HepG2 (cell line): Measurements from ENCODE around the gene PRDM10. TPM values are rescaled to one million over a fixed set of nuclear protein-coding genes. Genes with fewer than 3 reads are reported as not detected.

Experiments
- ATAC-seq: fragments of 200-7000 bp; cut with Tn5 transposase; 3 replicates; pipeline ENCODE4 v1.9.1; 2020; ENCODE audit warnings: mild to moderate bottlenecking, moderate library complexity
- BruUV-seq: library from RNA; stranded (reverse); fragments of 400-500 nt; replicated peaks from 2 replicates; lab custom pipeline; 2021; lab: Mats Ljungman, UMichigan
- CTCF ChIA-PET: fragments of 300-600 bp; formaldehyde crosslinking; extraction: SDS; loops from one replicate; lab custom pipeline; 2021; ENCODE audit warnings: low total read pairs, inconsistent platforms, low intra/inter-chr PET ratio; lab: Yijun Ruan, JAX
- POLR2A ChIA-PET: fragments of 350-600 bp; sonication (Branson Sonifier 250); formaldehyde crosslinking; loops from one replicate; lab custom pipeline; 2020; ENCODE audit warnings: antibody characterized with exemption, inconsistent platforms; lab: Yijun Ruan, JAX
- DNase-seq: peaks from one replicate; pipeline ENCODE4 v3.0.0-alpha.2; 2015; ENCODE audit warnings: low spot score
- FAIRE-seq: peaks from 3 replicates; lab custom pipeline; 2011; peaks lifted over from hg19 to GRCh38; lab: Jason Lieb, UNC
- H2AFZ ChIP-seq: one replicate; pipeline ENCODE4 v1.6.1; 2011; ENCODE audit warnings: low read length, inconsistent platforms
- H3K27ac ChIP-seq: fragments of 300-600 bp; 3 replicates; pipeline ENCODE4 v1.8.0; 2011; ENCODE audit warnings: mixed run types, mild to moderate bottlenecking, mixed read lengths, low read length, inconsistent platforms; ENCODE audit not compliant: insufficient read depth; ENCODE audit errors: extremely low read length
- H3K27me3 ChIP-seq, 2 experiments: fragments of 200-600 bp in 1 of 2; 2 replicates in 1 of 2; 3 replicates in 1 of 2; pipeline versions ENCODE4 v1.6.0 to v1.8.0; 2011; ENCODE audit warnings: low read length in 2 of 2, mild to moderate bottlenecking in 2 of 2, moderate library complexity in 2 of 2, inconsistent platforms in 1 of 2; ENCODE audit not compliant: insufficient read depth in 2 of 2, control insufficient read depth in 1 of 2
- H3K36me3 ChIP-seq, 2 experiments: fragments of 200-600 bp in 1 of 2; replicated peaks in 1 of 2; 2 replicates in 1 of 2; 3 replicates in 1 of 2; pipeline versions ENCODE4 v1.5.1 to v1.8.0; 2011; ENCODE audit warnings: low read length in 2 of 2, inconsistent platforms in 1 of 2; ENCODE audit not compliant: insufficient read depth in 2 of 2, control insufficient read depth in 1 of 2
- H3K4me1 ChIP-seq: 2 replicates; pipeline ENCODE4 v1.5.1; 2012; ENCODE audit warnings: low read length, inconsistent platforms; ENCODE audit not compliant: insufficient read depth
- H3K4me2 ChIP-seq: 2 replicates; pipeline ENCODE4 v1.6.0; 2011; ENCODE audit warnings: low read depth, low read length, inconsistent platforms
- H3K4me3 ChIP-seq, 3 experiments: fragments of 200-600 bp in 1 of 3; sonication (generic), shearing (Covaris generic) in 1 of 3; replicated peaks in 1 of 3; 2 replicates each; pipeline ENCODE4 v1.5.1; 2011 to 2016; ENCODE audit warnings: low read length in 3 of 3, inconsistent platforms in 2 of 3, low read depth in 2 of 3, mild to moderate bottlenecking in 2 of 3, control low read depth in 1 of 3, mixed read lengths in 1 of 3; ENCODE audit not compliant: insufficient read depth in 1 of 3
- H3K79me2 ChIP-seq: one replicate; pipeline ENCODE4 v1.6.1; 2011; ENCODE audit warnings: low read length, inconsistent platforms; ENCODE audit not compliant: insufficient read depth
- H3K9ac ChIP-seq: 2 replicates; pipeline ENCODE4 v1.6.0; 2011; ENCODE audit warnings: mild to moderate bottlenecking, low read depth, low read length, inconsistent platforms; ENCODE audit not compliant: insufficient read depth
- H3K9me3 ChIP-seq: 2 replicates; pipeline ENCODE4 v1.5.1; 2012; ENCODE audit warnings: mild to moderate bottlenecking, low read length
- H4K20me1 ChIP-seq: 2 replicates; pipeline ENCODE4 v1.6.0; 2011; ENCODE audit warnings: inconsistent platforms, mild to moderate bottlenecking, low read length, moderate library complexity; ENCODE audit not compliant: insufficient read depth
- AKAP8 ChIP-seq: sonication (generic); formaldehyde crosslinking; IDR thresholded peaks from 2 replicates; pipeline ENCODE4 v1.5.1; 2020; ENCODE audit warnings: mild to moderate bottlenecking, missing genetic modification reagents
- DMAP1 ChIP-seq: IDR thresholded peaks from 2 replicates; pipeline ENCODE4 v1.6.1; 2016
- DNMT1 ChIP-seq: sonication (generic); formaldehyde crosslinking; IDR thresholded peaks from 2 replicates; pipeline ENCODE4 v1.5.1; 2020; ENCODE audit warnings: mild to moderate bottlenecking, missing genetic modification reagents
- GMEB2 ChIP-seq: IDR thresholded peaks from 2 replicates; pipeline ENCODE4 v1.6.1; 2016; ENCODE audit warnings: missing biosample characterization, missing genetic modification reagents, low read depth
- HOXA9 ChIP-seq: sonication (generic); formaldehyde crosslinking; IDR thresholded peaks from 2 replicates; pipeline ENCODE4 v1.8.1; 2022; ENCODE audit warnings: missing genetic modification reagents, mild to moderate bottlenecking, moderate library complexity, borderline replicate concordance
- KLF16 ChIP-seq, 2 experiments: sonication (generic) in 1 of 2; formaldehyde crosslinking in 1 of 2; IDR thresholded peaks; 2 replicates each; pipeline versions ENCODE4 v1.6.1 to v1.8.0; 2016 to 2023; ENCODE audit warnings: missing genetic modification reagents in 2 of 2, missing compliant biosample characterization in 1 of 2
- MZF1 ChIP-seq: sonication (generic); formaldehyde crosslinking; IDR thresholded peaks from 2 replicates; pipeline ENCODE4 v1.8.1; 2023; ENCODE audit warnings: mild to moderate bottlenecking, missing genetic modification reagents, borderline replicate concordance
- NPAS2 ChIP-seq: sonication (generic); formaldehyde crosslinking; IDR thresholded peaks from 2 replicates; pipeline ENCODE4 v1.8.0; 2022; ENCODE audit warnings: mild to moderate bottlenecking, missing genetic modification reagents, borderline replicate concordance
- PAXIP1 ChIP-seq: sonication (generic); formaldehyde crosslinking; conservative IDR thresholded peaks from 2 replicates; pipeline ENCODE4 v1.4.0; 2020; ENCODE audit warnings: mild to moderate bottlenecking, missing genetic modification reagents, moderate library complexity
- PHF20 ChIP-seq: sonication (generic); formaldehyde crosslinking; IDR thresholded peaks from 2 replicates; pipeline ENCODE4 v1.5.0; 2020; ENCODE audit warnings: mild to moderate bottlenecking, missing genetic modification reagents
- PHF8 ChIP-seq: sonication (generic); formaldehyde crosslinking; IDR thresholded peaks from 2 replicates; pipeline ENCODE4 v1.5.0; 2020; ENCODE audit warnings: missing genetic modification reagents
- RBAK ChIP-seq: sonication (generic); formaldehyde crosslinking; IDR thresholded peaks from 2 replicates; pipeline ENCODE4 v1.5.1; 2020; ENCODE audit warnings: mild to moderate bottlenecking, missing genetic modification reagents
- RCOR2 ChIP-seq: IDR thresholded peaks from 2 replicates; pipeline ENCODE4 v1.6.1; 2016; ENCODE audit warnings: missing biosample characterization, missing genetic modification reagents
- SIN3A ChIP-seq: IDR thresholded peaks from 2 replicates; pipeline ENCODE4 v1.6.1; 2011; ENCODE audit warnings: low read depth, mild to moderate bottlenecking, control low read depth, low read length, borderline replicate concordance
- ZBTB38 ChIP-seq: sonication (generic); formaldehyde crosslinking; IDR thresholded peaks from 2 replicates; pipeline ENCODE4 v1.5.1; 2020; ENCODE audit warnings: mild to moderate bottlenecking, missing genetic modification reagents
- ZBTB49 ChIP-seq: sonication (generic); formaldehyde crosslinking; IDR thresholded peaks from 2 replicates; pipeline ENCODE4 v1.4.0; 2020; ENCODE audit warnings: missing genetic modification reagents, borderline replicate concordance
- ZNF317 ChIP-seq: sonication (generic); formaldehyde crosslinking; IDR thresholded peaks from 2 replicates; pipeline ENCODE4 v1.5.0; 2020; ENCODE audit warnings: mild to moderate bottlenecking, missing genetic modification reagents
- ZNF792 ChIP-seq: IDR thresholded peaks from 2 replicates; pipeline ENCODE4 v1.6.1; 2016
- ZNF850 ChIP-seq: sonication (generic); formaldehyde crosslinking; conservative IDR thresholded peaks from 2 replicates; pipeline ENCODE4 v1.9.0; 2021; ENCODE audit warnings: mild to moderate bottlenecking, missing genetic modification reagents
- WGBS: methylation state at CpG from one replicate; pipeline ENCODE4 v1.1.6; 2017; ENCODE audit warnings: low lambda C conversion rate; 5-methylcytosine and 5-hydroxymethylcytosine counted together
- in situ Hi-C: cut with HindIII; loops from 2 replicates; pipeline ENCODE4 v1.10.0; 2017; ENCODE audit warnings: low pct_unique_long_range_greater_than_20kb; ENCODE audit not compliant: extremely low pct_ligation_motif_present
- intact Hi-C: fragments of 100-400 bp; cut with micrococcal nuclease; formaldehyde crosslinking; loops from one replicate; pipeline ENCODE4 v1.10.0; 2022; ENCODE audit not compliant: unreplicated experiment
- polyA plus RNA-seq, 8 experiments: library from polyadenylated mRNA; depleted of rRNA in 3 of 8; stranded (reverse) in 7 of 8; unstranded in 1 of 8; fragments of >200 nt; fragmentation: Illumina TruSeq in 4 of 8; extraction: Trizol in 4 of 8; gene quantifications; 2 replicates each; pipeline versions ENCODE4 v1.2.1 to v1.2.3, GENCODE V29; 2011 to 2016; ENCODE audit warnings: low read depth in 4 of 8, missing spikeins in 1 of 8, mixed read lengths in 1 of 8; ENCODE audit not compliant: insufficient read depth in 1 of 8
- total RNA-seq, 5 experiments: library from RNA; depleted of rRNA; stranded (reverse); fragments of >200 nt; fragmentation: Illumina TruSeq; extraction: Trizol; gene quantifications; 2 replicates each; pipeline ENCODE4 v1.2.3, GENCODE V29; 2016; ENCODE audit warnings: low read depth in 1 of 5

The PRDM10 gene
- total and polyA plus RNA-seq, 2 of the 13 experiments (the other 11 are each of a cell fraction or from before 2014, with no cell fraction given), result 5.7 to 5.8 TPM

DNA sequence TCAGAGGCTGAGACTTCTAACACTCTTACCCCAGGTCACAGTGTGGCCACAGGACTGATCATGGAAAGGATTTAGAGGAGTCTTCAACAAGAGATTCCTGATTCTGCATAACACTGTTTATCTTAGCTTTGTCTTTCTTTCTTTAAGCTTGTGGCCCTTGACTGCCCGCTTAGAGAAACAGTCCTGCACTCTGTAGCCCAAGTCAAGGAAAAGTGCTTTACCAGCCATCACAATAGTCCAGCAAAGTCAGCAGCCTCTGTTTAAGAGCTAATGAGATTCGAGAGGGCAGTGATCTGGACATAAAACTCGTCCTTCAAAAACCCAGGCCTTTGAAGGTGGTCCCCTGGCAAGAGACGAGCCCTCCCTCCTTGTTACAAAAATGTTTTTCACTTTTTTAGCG is 30.0 kb downstream of the PRDM10 start:
- Histone ChIP-seq H3K4me2 (no peak overlapping the region), H3K4me1 (peaks cover 26% of the 10 kb centered on the region), H3K27me3 (no peaks in the 10 kb centered on the region), H3K36me3 (no peaks in the 10 kb centered on the region), H3K9me3 (no peaks in the 10 kb centered on the region), H2AFZ (no peak overlapping the region), H3K27ac (no peak overlapping the region), H4K20me1 (no peaks in the 10 kb centered on the region), H3K4me3 (no peak overlapping the region), H3K9ac (no peak overlapping the region), H3K79me2 (peaks cover 1% of the 10 kb centered on the region)
- BruUV-seq, result no TSS peak
- FAIRE-seq, result no peak
- no peak for ATAC-seq
- ChIA-PET CTCF (no interaction called here), POLR2A (interaction anchor here (3.8 kb wide), 1 partner anchor 29 kb away, joined by 43 read pairs; the partner anchor contains the start of gene PRDM10)
- intact Hi-C loops (loop anchor here (1.0 kb wide), 1 partner anchor 20 kb away; no protein-coding TSS in a partner anchor), in situ Hi-C loops (no loop called here)
- DNase-seq, result no peak
- no peak for TF ChIP-seq AKAP8 (CRISPR knock-in tag)
- TF ChIP-seq PAXIP1 (CRISPR knock-in tag), result no peak
- no peak for TF ChIP-seq GMEB2 (CRISPR knock-in tag)
- no peak for TF ChIP-seq DNMT1 (CRISPR knock-in tag)
- TF ChIP-seq ZBTB49 (CRISPR knock-in tag), result no peak
- no peak for TF ChIP-seq KLF16 (CRISPR knock-in tag; IDR thresholded peaks at IDR 0.05)
- no peak for TF ChIP-seq PHF8
- TF ChIP-seq SIN3A, result no peak
- TF ChIP-seq NPAS2, result no peak
- no peak for TF ChIP-seq PHF20 (CRISPR knock-in tag)
- no peak for TF ChIP-seq ZNF317
- TF ChIP-seq ZNF850 (CRISPR knock-in tag), result no peak
- TF ChIP-seq ZNF792, result no peak
- TF ChIP-seq MZF1 (CRISPR knock-in tag), result no peak
- no peak for TF ChIP-seq ZBTB38
- no peak for TF ChIP-seq HOXA9 (CRISPR knock-in tag)
- TF ChIP-seq RCOR2, result no peak
- no peak for TF ChIP-seq RBAK (CRISPR knock-in tag)
- TF ChIP-seq DMAP1 (CRISPR knock-in tag), result no peak
- WGBS, result 91% methylated on average over 5 of the region's 5 CpGs
